ENCODE data around the gene STK24.

The STK24 gene

GRCh38 chr13:98528663-98529064 lies 48.2 kb downstream of the STK24 start:
- DNase-seq: no peak

- DNase-seq: no peak
These were observed 49.4 kb downstream of the STK24 start for GRCh38 chr13:98527526-98527925.

- no peak for DNase-seq
These were observed 50.8 kb downstream of the STK24 start for GRCh38 chr13:98526182-98526512.

- DNase-seq: no peak
These were observed 51.3 kb downstream of the STK24 start for GRCh38 chr13:98525456-98526181.

GRCh38 chr13:98524793-98525192 lies 52.1 kb downstream of the STK24 start:
- DNase-seq: no peak

- no peak for DNase-seq
These were observed 52.5 kb downstream of the STK24 start for GRCh38 chr13:98524391-98524790.

- DNase-seq: no peak
These were observed 53.3 kb downstream of the STK24 start for GRCh38 chr13:98523455-98524102.

GRCh38 chr13:98522371-98522770 lies 54.5 kb downstream of the STK24 start:
- no peak for DNase-seq

- no peak for DNase-seq
These were observed 55.3 kb downstream of the STK24 start for GRCh38 chr13:98521461-98522247.

- DNase-seq: no peak
These were observed 56.0 kb downstream of the STK24 start for GRCh38 chr13:98520674-98521449.

GRCh38 chr13:98519976-98520375 lies 56.9 kb downstream of the STK24 start:
- DNase-seq: no peak

- no peak for DNase-seq
These were observed 59.2 kb downstream of the STK24 start for GRCh38 chr13:98517576-98518310.

GRCh38 chr13:98515818-98516465 lies 61.0 kb downstream of the STK24 start:
- DNase-seq: no peak

GRCh38 chr13:98514288-98514687 lies 62.6 kb downstream of the STK24 start:
- DNase-seq: no peak

- no peak for DNase-seq
These were observed 63.1 kb downstream of the STK24 start for GRCh38 chr13:98513837-98514236.

- no peak for DNase-seq
These were observed 63.9 kb downstream of the STK24 start for GRCh38 chr13:98512774-98513665.

GRCh38 chr13:98511435-98511834 lies 65.5 kb downstream of the STK24 start:
- no peak for DNase-seq

GRCh38 chr13:98510156-98510509 lies 66.8 kb downstream of the STK24 start:
- DNase-seq: no peak

- no peak for DNase-seq
These were observed 67.4 kb downstream of the STK24 start for GRCh38 chr13:98509271-98510155.

GRCh38 chr13:98508685-98509084 lies 68.2 kb downstream of the STK24 start:
- no peak for DNase-seq
